GM12892 (cell line): ENCODE results near the gene TAF8.

Experiments
- POLR2A ChIP-seq: IDR thresholded peaks from 2 replicates; pipeline ENCODE4 v1.6.1; 2011; ENCODE audit warnings: low read depth, low read length, control low read depth
- POLR2AphosphoS5 ChIP-seq: IDR thresholded peaks from 2 replicates; pipeline ENCODE4 v1.6.1; 2011; ENCODE audit warnings: low read depth, low read length, control low read depth
- TAF1 ChIP-seq: IDR thresholded peaks from 2 replicates; pipeline ENCODE4 v1.6.1; 2011; ENCODE audit warnings: low read depth, mild to moderate bottlenecking, control low read depth, low read length, borderline replicate concordance

GRCh38 chr6:42091718-42092023 is 41.3 kb downstream of the TAF8 start:
- TF ChIP-seq POLR2A (no peak), POLR2AphosphoS5 (no peak), TAF1 (no peak)
